SJSA1 (cell line): Measurements from ENCODE around the gene MBTPS1. TPM values are rescaled to one million over a fixed set of nuclear protein-coding genes. Genes with fewer than 3 reads are reported as not detected.

ENCODE experiments used
- DNase-seq, 2 experiments: peaks; one replicate each; pipeline ENCODE4 v3.0.0-alpha.2; 2015 to 2020; ENCODE audit warnings: low spot score in 2 of 2, low read depth in 1 of 2
- H3K27ac ChIP-seq: fragments of 250-450 bp; sonication (Bioruptor Pico); 2 replicates; pipeline ENCODE4 v1.5.1; 2020; ENCODE audit warnings: mild to moderate bottlenecking, moderate library complexity
- H3K27me3 ChIP-seq: fragments of 250-450 bp; sonication (Bioruptor Pico); replicated peaks from 2 replicates; pipeline ENCODE4 v1.5.1; 2020; ENCODE audit warnings: mild to moderate bottlenecking, moderate library complexity
- H3K36me3 ChIP-seq: fragments of 250-450 bp; sonication (Bioruptor Pico); 2 replicates; pipeline ENCODE4 v1.5.1; 2020; ENCODE audit warnings: mild to moderate bottlenecking
- H3K4me1 ChIP-seq: fragments of 250-450 bp; sonication (Bioruptor Pico); replicated peaks from 2 replicates; pipeline ENCODE4 v1.6.1; 2021; ENCODE audit warnings: mild to moderate bottlenecking
- H3K4me3 ChIP-seq: fragments of 250-450 bp; sonication (Bioruptor Pico); 2 replicates; pipeline ENCODE4 v1.5.1; 2020; ENCODE audit warnings: mild to moderate bottlenecking
- H3K9me3 ChIP-seq: fragments of 250-450 bp; sonication (Bioruptor Pico); replicated peaks from 2 replicates; pipeline ENCODE4 v1.5.1; 2020; ENCODE audit warnings: mild to moderate bottlenecking
- total RNA-seq: library from RNA; depleted of rRNA; stranded (reverse); fragments of >200 nt; shearing (Covaris generic); gene quantifications from 2 replicates; pipeline ENCODE4 v1.2.3, GENCODE V29; 2014

Gene MBTPS1
- total RNA-seq, 1 experiment from 2014 or later: 64.9 TPM

DNA sequence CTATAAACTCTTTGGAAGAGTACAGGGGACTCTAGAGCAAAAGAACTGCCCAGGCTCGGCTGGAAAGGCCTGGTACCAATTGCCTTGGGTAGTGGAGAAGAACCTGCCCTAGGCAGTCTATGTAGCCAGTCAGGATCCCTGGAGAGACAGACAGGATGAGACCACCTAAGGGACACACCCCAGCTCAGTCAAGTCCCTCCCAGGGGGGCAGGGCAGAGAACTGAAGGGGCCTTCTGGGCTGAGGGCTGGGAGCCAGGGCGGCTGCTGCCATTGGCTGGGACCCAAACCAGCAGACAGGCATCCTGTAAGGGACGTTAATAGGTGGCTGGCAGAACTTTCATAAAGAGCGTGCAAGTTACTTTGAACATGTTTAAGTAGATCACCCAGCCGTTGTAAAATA, 61.4 kb downstream of the MBTPS1 start:
- H3K36me3 ChIP-seq: peaks cover 54% of the 10 kb centered on the region
- no peaks in the 10 kb centered on the region for H3K4me1 ChIP-seq
- H3K27ac ChIP-seq: no peak overlapping the region
- H3K4me3 ChIP-seq: no peak overlapping the region
- H3K27me3 ChIP-seq: no peaks in the 10 kb centered on the region
- no peaks in the 10 kb centered on the region for H3K9me3 ChIP-seq
- no peak for DNase-seq

DNA sequence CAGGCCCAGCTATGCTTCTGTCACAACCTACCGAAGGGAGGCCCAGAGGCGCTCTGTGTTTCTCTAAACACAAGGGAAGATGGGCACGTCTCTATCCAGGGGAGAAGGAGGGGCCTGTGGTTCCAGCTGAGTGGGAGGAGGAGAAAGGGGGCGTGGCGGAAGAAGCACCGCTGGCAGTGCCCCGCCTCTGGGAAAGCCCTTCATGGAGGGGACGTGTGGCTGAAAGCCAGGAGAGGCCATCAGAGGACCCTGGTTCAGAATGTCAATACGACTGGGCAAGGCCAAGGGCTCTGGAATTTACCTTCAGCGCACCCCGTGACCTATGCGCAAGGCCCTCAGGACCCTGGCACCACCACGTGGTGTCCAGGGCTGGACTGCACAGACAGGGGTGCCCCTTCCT, 61.8 kb downstream of the MBTPS1 start:
- Histone ChIP-seq H3K27me3 (no peaks in the 10 kb centered on the region), H3K4me3 (no peak overlapping the region), H3K27ac (no peak overlapping the region), H3K36me3 (peaks cover 51% of the 10 kb centered on the region), H3K4me1 (no peaks in the 10 kb centered on the region), H3K9me3 (no peaks in the 10 kb centered on the region)
- DNase-seq: no peak

DNA sequence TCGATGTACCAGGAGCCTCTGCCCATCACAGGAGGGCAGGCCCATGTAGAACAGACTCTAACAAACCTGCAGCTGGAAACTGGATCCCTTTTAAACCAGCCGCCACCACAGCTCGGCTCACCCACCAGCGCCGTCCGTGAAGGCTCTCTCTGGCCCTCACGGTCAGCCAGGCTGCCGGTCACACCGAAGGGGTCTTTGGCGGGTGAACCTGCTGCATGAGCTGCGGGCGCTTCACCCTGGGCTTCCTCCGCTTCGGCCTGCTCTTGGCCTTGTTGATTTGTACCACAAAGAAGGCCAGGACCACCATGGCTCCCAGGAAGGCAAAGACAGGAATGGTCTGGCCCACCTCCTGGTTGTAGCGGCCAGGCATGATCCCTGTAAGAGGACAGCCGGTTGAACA, 62.5 kb downstream of the MBTPS1 start:
- H3K9me3 ChIP-seq: no peaks in the 10 kb centered on the region
- DNase-seq: no peak
- H3K27ac ChIP-seq: no peak overlapping the region
- H3K27me3 ChIP-seq: no peaks in the 10 kb centered on the region
- peaks cover 47% of the 10 kb centered on the region for H3K36me3 ChIP-seq
- H3K4me3 ChIP-seq: no peak overlapping the region
- no peaks in the 10 kb centered on the region for H3K4me1 ChIP-seq

DNA sequence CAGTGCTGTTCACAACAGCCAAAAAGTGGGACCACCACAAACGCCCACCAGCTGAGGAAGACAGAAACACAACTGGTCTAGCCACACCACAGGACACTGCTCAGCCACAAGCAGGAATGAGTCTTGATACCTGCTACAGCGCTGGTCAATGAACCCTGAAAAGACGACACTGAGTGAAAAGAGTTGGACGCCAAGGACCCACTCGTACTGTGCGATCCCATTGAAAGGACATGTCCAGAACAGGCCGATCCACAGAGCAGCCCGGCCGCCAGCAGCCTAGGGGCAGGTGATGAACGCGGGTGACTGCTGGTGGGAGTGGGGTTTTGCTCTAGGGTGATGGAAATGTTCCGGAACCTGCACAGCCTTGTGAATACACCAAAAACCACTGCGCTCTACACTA, 63.5 kb downstream of the MBTPS1 start:
- H3K27ac ChIP-seq: no peak overlapping the region
- no peaks in the 10 kb centered on the region for H3K9me3 ChIP-seq
- H3K4me3 ChIP-seq: no peak overlapping the region
- no peaks in the 10 kb centered on the region for H3K4me1 ChIP-seq
- DNase-seq: no peak
- H3K27me3 ChIP-seq: no peaks in the 10 kb centered on the region
- peaks cover 37% of the 10 kb centered on the region for H3K36me3 ChIP-seq

DNA sequence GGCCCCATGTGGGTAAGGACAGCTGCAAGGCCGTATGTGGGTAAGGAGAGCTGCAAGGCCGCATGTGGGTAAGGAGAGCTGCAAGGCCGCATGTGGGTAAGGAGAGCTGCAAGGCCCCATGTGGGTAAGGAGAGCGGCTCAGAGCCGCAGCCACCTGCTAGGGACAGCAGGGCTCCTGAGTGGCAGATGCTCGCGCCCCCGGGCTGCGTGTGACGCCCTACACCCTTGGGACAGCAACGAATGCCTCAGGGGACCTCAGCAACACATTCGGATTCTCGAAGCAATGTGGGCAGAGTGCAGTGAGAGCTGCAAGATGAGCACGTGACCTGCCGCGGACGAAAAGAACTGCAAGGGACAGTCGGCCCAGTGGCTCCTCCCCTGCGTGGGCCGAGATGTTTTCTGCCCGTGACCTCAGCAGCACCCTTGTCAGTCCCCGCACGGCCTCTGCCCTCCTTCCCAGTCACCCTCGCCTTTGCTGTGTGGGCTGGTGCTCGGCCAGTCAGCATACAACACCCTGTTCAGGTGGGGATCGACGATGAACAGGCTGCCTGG, 64.6 kb downstream of the MBTPS1 start:
- Histone ChIP-seq H3K9me3 (no peaks in the 10 kb centered on the region), H3K36me3 (peaks cover 27% of the 10 kb centered on the region), H3K27me3 (no peaks in the 10 kb centered on the region), H3K4me1 (no peaks in the 10 kb centered on the region), H3K27ac (no peak overlapping the region), H3K4me3 (no peak overlapping the region)
- no peak for DNase-seq

DNA sequence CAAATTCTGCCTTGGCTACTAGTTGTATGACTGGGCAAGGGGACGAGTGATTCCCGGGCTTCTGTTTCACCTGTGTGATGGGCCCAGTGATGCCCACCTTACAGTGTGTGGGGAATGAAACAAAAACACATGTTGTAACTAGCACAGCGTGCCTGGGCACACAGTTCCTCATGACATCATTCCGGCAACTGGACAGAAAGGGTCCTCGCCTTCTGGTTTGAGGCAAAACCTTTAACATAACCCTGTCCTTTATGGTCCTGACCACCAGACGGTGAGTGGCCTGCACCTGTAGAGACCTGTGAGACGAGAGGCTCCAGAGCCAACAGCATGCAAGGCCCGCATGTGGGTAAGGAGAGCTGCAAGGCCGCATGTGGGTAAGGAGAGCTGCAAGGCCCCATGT, 66.4 kb downstream of the MBTPS1 start:
- Histone ChIP-seq H3K36me3 (peaks cover 21% of the 10 kb centered on the region), H3K27ac (no peak overlapping the region), H3K27me3 (no peaks in the 10 kb centered on the region), H3K9me3 (no peaks in the 10 kb centered on the region), H3K4me3 (no peak overlapping the region), H3K4me1 (no peaks in the 10 kb centered on the region)
- DNase-seq: no peak

- Histone ChIP-seq H3K27me3 (no peaks in the 10 kb centered on the region), H3K36me3 (peaks cover 14% of the 10 kb centered on the region), H3K4me3 (no peak overlapping the region), H3K9me3 (no peaks in the 10 kb centered on the region), H3K27ac (no peak overlapping the region), H3K4me1 (no peaks in the 10 kb centered on the region)
- no peak for DNase-seq
These were observed 67.2 kb downstream of the MBTPS1 start for GRCh38 chr16:84049403-84050060.

- Histone ChIP-seq H3K36me3 (peaks cover 8% of the 10 kb centered on the region), H3K4me1 (no peaks in the 10 kb centered on the region), H3K4me3 (no peak overlapping the region), H3K27ac (no peak overlapping the region), H3K27me3 (no peaks in the 10 kb centered on the region; the same call in 1 of the 2 replicates), H3K9me3 (no peaks in the 10 kb centered on the region)
- DNase-seq: no peak
These were observed 67.9 kb downstream of the MBTPS1 start for GRCh38 chr16:84048871-84049270.

DNA sequence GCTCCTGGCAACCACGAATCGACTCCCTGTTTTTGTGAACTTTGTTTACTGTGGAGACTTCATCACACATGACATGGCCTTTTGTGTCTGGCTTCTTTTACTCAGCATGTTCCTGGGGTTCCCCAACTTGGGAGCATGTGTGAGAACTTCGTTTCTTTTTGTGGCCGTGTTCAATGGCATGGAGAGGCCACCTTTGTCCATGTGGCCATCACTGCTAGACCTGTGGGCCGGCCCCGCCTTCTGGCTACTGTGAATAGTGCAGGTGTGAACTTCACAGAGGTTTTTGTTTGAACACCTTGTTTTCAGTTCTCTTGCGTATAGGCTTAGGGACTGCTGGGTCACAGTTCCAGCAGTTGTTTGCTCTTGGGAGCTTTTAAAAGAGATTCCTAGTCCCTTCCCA, 68.5 kb downstream of the MBTPS1 start:
- Histone ChIP-seq H3K27me3 (no peaks in the 10 kb centered on the region; the same call in 1 of the 2 replicates), H3K36me3 (peaks cover 2% of the 10 kb centered on the region), H3K4me1 (no peaks in the 10 kb centered on the region), H3K4me3 (no peak overlapping the region), H3K27ac (no peak overlapping the region), H3K9me3 (no peaks in the 10 kb centered on the region)
- no peak for DNase-seq

DNA sequence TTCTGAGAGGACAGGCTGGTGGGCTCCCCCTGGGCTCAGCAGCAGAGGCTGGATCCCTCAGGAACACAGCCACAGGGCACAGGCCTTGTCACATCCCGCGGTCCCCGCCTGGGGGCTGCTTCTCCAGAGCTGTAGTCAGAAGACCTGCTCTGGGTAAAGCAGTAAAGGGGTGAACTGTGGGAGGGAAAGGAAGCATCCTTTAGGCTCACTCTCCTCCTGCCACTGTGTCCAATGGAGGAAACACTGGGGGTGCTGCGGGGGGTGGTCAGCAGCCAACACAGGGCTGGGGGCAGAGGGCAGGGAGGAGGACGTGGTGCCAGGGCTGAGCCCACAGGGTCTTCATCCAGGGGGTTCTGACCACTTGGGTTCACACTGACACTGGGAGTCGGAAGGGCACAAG, 69.1 kb downstream of the MBTPS1 start:
- Histone ChIP-seq H3K9me3 (no peaks in the 10 kb centered on the region), H3K4me1 (no peaks in the 10 kb centered on the region), H3K4me3 (no peak overlapping the region), H3K36me3 (no peaks in the 10 kb centered on the region), H3K27me3 (peaks cover 5% of the 10 kb centered on the region), H3K27ac (no peak overlapping the region)
- no peak for DNase-seq

GRCh38 chr16:84047206-84047605, 69.5 kb downstream of the MBTPS1 start:
- Histone ChIP-seq H3K9me3 (no peaks in the 10 kb centered on the region), H3K27ac (no peak overlapping the region), H3K4me3 (no peak overlapping the region), H3K4me1 (no peaks in the 10 kb centered on the region), H3K36me3 (no peaks in the 10 kb centered on the region), H3K27me3 (peaks cover 8% of the 10 kb centered on the region)
- DNase-seq: no peak

DNA sequence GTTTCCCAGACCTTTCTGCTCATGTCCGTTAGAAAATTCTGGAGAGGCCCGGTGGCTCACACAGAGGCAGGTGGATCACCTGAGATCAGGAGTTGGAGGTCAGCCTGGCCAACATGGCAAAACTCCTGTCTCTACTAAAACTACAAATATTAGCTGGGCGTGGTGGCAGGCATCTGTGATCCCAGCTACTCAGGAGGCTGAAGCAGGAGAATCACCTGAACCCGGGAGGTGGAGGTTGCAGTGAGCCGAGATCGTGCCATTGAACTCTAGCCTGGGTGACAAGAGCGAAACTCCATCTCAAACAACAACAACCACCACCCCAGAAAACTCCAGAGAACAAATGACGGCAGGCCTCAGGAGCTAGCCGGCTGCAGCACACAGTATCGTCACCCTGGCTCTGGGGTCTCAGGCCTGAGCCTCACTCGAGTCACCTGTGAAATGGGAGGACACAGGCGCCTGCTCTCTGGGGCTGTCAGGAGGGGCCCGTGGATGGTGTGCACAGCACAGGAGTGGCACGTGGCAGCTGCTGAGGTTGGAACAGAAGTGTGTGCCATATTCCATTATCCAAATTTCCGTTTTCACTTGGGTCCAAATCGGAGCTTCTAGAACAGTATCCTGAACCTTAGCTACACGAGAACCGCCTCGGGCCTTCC, 70.8 kb downstream of the MBTPS1 start:
- Histone ChIP-seq H3K9me3 (no peaks in the 10 kb centered on the region), H3K4me1 (no peaks in the 10 kb centered on the region), H3K27me3 (peaks cover 19% of the 10 kb centered on the region), H3K36me3 (no peaks in the 10 kb centered on the region), H3K4me3 (no peak overlapping the region), H3K27ac (no peak overlapping the region)
- DNase-seq: no peak

GRCh38 chr16:84045001-84045817, 71.5 kb downstream of the MBTPS1 start:
- no peaks in the 10 kb centered on the region for H3K9me3 ChIP-seq
- no peak overlapping the region for H3K4me3 ChIP-seq
- H3K27me3 ChIP-seq: peaks cover 26% of the 10 kb centered on the region
- H3K27ac ChIP-seq: no peak overlapping the region
- no peaks in the 10 kb centered on the region for H3K4me1 ChIP-seq
- no peaks in the 10 kb centered on the region for H3K36me3 ChIP-seq
- no peak for DNase-seq

- Histone ChIP-seq H3K27me3 (peaks cover 35% of the 10 kb centered on the region), H3K9me3 (no peaks in the 10 kb centered on the region), H3K36me3 (no peaks in the 10 kb centered on the region), H3K4me3 (no peak overlapping the region), H3K4me1 (no peaks in the 10 kb centered on the region), H3K27ac (no peak overlapping the region)
- DNase-seq: peak in 1 of 2 experiments; percentile 23
These were observed 72.6 kb downstream of the MBTPS1 start for GRCh38 chr16:84044118-84044488.
